NCI-H460 (cell line): Measurements from ENCODE around the gene TMEM25. TPM values are rescaled to one million over a fixed set of nuclear protein-coding genes. Genes with fewer than 3 reads are reported as not detected.
A peak's percentile ranks its signal among the peaks of the same experiment; 100 is the strongest.
"Not testable (repeated sequence)": the region's sequence is repeated elsewhere in the genome, so short reads cannot be mapped to it uniquely, and the experiment has no call there.

ENCODE experiments used
- DNase-seq: peaks from one replicate; pipeline ENCODE4 v3.0.0-alpha.2; 2016; ENCODE audit warnings: low read depth; ENCODE audit errors: extremely low read depth
- polyA plus RNA-seq: library from polyadenylated mRNA; depleted of rRNA; stranded (reverse); fragments of >200 nt; gene quantifications from 2 replicates; pipeline ENCODE4 v1.2.3, GENCODE V29; 2014; cell fraction: nucleus; rRNA removed
- total RNA-seq: library from RNA; depleted of rRNA; stranded (reverse); fragments of >200 nt; shearing (Covaris generic); gene quantifications from 2 replicates; pipeline ENCODE4 v1.2.3, GENCODE V29; 2014; rRNA removed

The TMEM25 gene
- total RNA-seq = 0.40 TPM in 1 of 2 replicates, not detected in the other
- 0.69 and 0.86 TPM in 2 replicates for polyA plus RNA-seq

DNA sequence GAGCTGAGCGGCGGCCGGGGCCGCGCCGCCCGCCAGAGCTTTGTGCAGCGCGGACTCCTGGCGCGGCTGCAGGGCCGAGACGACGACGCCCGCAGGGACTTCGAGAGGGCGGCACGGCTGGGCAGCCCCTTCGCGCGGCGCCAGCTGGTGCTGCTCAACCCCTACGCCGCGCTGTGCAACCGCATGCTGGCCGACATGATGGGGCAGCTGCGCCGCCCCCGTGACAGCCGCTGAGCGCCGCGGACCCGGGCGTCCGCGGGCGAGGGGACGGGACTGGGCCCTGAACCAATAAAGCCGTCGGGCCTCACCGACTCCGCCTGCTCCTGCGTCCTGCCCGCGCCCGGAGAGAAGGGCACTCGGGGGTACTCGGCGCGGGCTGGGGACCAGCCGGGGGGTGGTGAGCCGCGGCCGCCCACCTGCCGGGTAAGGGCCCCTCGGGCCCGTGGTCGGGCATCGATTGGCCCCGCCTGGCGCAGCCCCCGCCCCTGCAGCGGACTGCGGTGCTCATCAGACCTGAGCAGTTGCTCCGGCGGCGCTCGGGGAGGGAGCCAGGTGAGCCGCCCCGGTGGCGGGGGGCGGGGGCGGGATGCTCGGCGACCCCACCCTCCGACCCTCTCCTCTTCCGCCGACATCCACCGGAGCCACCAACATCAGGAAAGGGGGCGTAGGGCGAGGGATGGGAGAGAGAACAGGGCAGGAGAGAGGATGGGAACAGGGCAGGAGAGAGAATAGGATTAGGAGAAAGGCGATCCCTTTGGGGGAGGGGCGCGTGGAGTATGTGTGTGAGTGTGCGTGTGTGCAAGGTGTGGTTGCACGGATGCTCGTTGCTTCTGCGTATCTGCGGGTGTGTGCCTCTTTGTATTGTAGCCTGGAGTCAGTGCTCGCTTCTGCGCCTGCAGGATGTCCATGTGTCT, at the start of gene TMEM25:
TSS of gene TMEM25 (plus strand) at position 510 of the 914 bp plus-strand sequence. CDS start 610 bp downstream, outside the sequence.
- DNase-seq = no peak

DNA sequence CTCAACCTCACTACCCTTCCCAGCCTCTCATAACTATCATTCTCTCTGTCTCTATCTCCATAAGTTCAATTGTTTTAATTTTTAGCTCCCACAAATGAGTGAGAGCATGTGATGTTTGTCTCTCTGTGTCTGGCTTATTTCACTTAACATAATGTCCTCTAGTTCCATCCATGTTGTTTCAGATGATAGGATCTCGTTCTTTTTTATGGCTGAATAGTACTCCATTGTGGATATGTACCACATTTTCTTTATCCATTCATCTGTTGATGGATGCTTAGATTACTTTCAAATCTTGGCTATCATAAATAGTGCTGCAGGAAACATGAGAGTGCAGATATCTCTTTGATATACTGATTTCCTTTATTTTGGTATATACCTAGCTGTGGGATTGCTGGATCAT, 49.8 kb upstream of the TMEM25 start:
- DNase-seq = not testable (repeated sequence)

DNA sequence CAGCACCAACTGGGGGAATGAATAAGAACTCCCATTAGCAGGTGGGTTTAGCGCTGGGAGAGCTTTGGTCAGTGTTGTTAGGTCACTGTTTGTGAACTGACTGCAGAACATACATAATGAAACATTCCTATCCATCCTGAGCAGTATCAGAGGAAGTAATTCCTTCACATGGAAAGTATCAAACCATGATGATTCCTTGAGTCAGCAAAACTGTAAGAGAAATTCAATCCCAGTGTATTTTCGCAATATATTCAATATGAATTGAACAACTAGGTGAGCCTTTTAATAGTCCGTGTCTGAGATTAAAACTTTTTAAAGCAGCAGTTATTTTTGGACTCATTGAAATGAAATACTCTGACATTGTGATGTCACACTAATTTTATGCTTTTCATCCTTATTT, 46.6 kb upstream of the TMEM25 start:
- no peak for DNase-seq

- no peak for DNase-seq
These were observed 45.7 kb upstream of the TMEM25 start for GRCh38 chr11:118485273-118485672.

DNA sequence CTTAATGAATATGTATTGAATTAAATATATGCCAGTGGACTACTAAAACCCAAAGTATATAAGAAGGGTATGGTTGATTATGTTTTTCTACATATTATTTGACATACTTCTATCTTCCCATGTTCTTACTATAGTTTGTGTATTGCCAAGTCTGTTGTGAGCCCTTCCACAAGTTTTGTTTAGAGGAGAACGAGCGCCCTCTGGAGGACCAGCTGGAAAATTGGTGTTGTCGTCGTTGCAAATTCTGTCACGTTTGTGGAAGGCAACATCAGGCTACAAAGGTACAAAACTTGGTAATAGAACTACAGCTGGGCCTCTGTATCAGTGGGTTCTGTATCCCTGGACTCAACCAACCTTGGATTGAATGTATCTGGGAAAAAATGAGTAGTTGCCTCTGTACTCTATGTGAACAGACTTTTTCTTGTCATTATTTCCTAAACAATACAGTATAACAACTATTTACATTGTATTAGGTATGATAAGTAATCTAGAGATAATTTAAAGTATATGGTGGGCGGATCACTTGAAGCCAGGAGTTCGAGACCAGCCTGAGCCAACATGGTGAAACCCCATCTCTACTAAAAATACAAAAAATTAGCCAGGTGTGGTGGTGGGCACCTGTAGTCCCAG, 42.4 kb upstream of the TMEM25 start:
- DNase-seq = peak; percentile 61

DNA sequence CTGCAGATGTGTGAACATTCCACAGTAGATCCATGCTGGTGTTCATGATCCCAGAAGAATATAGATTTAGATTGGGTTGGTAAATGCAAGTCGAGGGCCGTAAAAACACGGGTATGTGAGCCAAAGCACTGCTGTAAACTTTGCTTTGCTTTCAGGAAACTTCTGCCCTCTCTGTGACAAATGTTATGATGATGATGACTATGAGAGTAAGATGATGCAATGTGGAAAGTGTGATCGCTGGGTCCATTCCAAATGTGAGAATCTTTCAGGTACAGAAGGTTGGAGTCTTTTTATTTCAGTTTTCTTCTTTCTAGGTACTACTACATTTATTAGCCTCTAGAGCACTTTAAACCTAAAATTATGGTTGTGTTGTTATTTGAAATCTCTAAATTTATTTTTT, 40.0 kb upstream of the TMEM25 start:
- DNase-seq = no peak

- no peak for DNase-seq
These were observed 33.2 kb upstream of the TMEM25 start for GRCh38 chr11:118497831-118498230.

DNA sequence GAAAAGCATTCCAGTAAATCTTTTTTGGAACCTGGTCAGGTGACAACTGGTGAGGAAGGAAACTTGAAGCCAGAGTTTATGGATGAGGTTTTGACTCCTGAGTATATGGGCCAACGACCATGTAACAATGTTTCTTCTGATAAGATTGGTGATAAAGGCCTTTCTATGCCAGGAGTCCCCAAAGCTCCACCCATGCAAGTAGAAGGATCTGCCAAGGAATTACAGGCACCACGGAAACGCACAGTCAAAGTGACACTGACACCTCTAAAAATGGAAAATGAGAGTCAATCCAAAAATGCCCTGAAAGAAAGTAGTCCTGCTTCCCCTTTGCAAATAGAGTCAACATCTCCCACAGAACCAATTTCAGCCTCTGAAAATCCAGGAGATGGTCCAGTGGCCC, 27.8 kb upstream of the TMEM25 start:
- DNase-seq = no peak

GRCh38 chr11:118511601-118512000, 19.4 kb upstream of the TMEM25 start:
- DNase-seq = no peak

DNA sequence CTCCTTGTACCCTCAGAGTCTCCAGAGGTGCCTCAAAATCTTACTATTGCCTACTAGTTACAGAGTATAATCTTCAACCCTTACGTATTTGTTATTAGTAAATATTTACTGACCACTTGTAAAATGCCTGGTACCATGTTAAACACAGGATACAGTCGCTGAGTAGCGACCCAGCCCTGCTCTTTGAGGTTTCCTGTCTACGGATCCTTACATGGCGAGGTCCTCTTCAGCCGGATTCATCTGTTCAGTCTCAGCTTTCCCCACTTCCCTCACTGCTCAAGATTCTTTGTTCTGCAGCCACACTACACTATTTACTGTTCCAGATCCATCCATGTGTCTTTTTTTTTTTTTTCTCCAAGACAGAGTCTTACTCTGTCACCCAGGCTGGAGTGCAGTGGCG, 16.9 kb upstream of the TMEM25 start:
- no peak for DNase-seq

GRCh38 chr11:118519549-118519948, 11.4 kb upstream of the TMEM25 start:
- no peak for DNase-seq

DNA sequence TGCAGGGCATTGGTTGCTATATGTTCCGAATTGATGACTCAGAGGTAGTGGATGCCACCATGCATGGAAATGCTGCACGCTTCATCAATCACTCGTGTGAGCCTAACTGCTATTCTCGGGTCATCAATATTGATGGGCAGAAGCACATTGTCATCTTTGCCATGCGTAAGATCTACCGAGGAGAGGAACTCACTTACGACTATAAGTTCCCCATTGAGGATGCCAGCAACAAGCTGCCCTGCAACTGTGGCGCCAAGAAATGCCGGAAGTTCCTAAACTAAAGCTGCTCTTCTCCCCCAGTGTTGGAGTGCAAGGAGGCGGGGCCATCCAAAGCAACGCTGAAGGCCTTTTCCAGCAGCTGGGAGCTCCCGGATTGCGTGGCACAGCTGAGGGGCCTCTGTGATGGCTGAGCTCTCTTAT, 9.1 kb upstream of the TMEM25 start:
- DNase-seq = no peak

GRCh38 chr11:118522571-118523072, 8.4 kb upstream of the TMEM25 start:
- peak; percentile 1 for DNase-seq

- no peak for DNase-seq
These were observed 6.6 kb upstream of the TMEM25 start for GRCh38 chr11:118524356-118524755.

- DNase-seq = no peak
These were observed 6.1 kb upstream of the TMEM25 start for GRCh38 chr11:118524757-118525470.

DNA sequence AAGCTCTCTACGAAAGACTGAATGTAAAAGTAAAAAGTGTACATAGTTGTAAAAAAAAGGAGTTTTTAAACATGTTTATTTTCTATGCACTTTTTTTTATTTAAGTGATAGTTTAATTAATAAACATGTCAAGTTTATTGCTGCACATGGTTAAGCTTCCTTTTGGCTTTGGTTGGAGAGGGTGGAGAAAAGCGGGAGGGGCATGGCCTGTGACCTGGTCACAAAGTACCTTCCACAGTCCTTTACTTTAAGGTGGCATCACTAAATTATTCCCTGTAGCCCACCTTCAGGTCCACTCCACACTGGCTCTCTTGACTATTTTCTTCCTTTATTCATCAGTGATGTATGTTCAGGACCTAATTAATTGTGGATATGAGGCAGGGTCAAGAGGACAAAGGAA, 4.3 kb upstream of the TMEM25 start:
- DNase-seq = no peak

DNA sequence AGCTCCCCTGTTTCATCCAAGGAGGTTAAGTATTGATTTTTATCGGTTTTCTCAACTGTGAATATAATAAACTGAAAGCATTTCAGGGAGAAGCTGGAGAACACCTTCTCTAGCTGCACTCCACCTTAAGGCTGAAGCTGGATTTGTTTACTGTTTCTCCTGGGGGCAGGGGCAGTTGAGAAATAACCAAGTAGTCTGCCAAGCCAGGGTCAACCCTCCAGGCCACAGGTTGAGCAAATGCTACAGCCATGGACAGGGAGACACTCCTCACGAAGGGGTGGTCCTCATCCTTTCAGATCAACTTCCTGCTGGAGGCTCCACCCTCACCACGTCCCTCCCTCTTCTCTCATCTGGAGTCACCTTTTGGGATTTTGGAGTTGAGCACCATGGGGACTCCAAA, 3.9 kb upstream of the TMEM25 start, which contains the start of gene TTC36:
TSS of gene TTC36 (plus strand) at position 366 of the 400 bp plus-strand sequence. CDS start at position 387, 21 bp downstream.
- DNase-seq = no peak

DNA sequence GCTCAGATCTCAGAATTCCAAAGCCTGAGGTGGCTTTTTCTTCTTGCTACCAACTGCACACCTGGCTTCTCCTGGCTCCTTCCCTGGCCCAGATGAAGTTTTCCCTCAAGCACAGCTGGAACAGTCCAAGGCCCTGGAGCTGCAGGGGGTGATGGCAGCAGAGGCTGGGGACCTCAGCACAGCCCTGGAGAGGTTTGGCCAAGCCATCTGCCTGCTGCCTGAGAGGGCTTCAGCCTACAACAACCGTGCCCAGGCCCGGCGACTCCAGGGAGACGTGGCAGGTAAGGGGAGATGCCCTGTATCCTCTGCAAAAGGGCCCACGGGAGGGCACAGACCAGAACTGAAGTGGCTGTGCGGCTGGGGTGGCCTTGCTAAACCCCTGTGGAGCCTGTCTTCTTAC, 2.5 kb upstream of the TMEM25 start:
- no peak for DNase-seq

DNA sequence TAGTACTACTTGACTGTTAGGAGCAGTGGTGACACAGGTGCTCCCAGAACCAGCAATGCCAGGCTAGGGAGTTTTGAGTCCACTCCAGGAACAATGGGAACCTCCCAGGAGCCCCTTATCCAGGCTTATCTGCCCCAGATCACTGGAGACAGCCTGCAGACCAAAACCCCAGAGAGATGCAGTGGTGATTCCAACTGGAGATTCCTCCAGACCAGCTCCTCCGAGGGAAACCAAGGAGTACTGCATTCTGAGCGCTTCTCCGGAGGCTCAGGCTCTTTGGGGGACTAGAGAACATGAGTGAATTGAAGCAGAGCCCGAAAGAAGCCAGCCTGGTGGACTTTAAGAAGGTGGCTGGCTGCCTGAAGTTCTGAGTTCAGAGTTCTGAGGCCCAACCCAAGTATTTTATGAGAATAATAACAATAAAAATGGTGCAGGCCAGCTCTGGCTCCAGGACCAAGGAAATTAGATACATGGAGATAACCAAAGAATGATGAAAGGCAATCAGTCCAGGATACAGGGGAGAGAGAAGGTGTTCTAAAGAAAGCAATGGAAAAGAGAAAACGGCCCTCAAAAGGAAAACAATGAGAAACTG, 1.3 kb upstream of the TMEM25 start:
- DNase-seq = no peak

GRCh38 chr11:118530180-118530682, 761 bp upstream of the TMEM25 start:
- DNase-seq = no peak
